A549 (cell line): ENCODE data around the gene ARL6IP5.

ENCODE experiments used
- MAX ChIP-seq: IDR thresholded peaks from 2 replicates; pipeline ENCODE4 v1.6.1; 2012
- POLR2A ChIP-seq: IDR thresholded peaks from 2 replicates; pipeline ENCODE4 v1.6.1; 2012; ENCODE audit warnings: mild to moderate bottlenecking, low read length
- RAD21 ChIP-seq, 2 experiments: fragments of >200 bp in 1 of 2; sonication (Bioruptor Twin) in 1 of 2; formaldehyde crosslinking in 1 of 2; IDR thresholded peaks in 1 of 2; conservative IDR thresholded peaks in 1 of 2; 2 replicates in 1 of 2; 3 replicates in 1 of 2; pipeline ENCODE4 v1.6.1; 2012 to 2018; ENCODE audit warnings: inconsistent platforms in 1 of 2
- TF ChIP-seq, protein P1 (sequence below): fragments of >200 bp; sonication (Bioruptor Twin); formaldehyde crosslinking; IDR thresholded peaks from 3 replicates; pipeline ENCODE4 v1.5.1; 2016

DNA sequence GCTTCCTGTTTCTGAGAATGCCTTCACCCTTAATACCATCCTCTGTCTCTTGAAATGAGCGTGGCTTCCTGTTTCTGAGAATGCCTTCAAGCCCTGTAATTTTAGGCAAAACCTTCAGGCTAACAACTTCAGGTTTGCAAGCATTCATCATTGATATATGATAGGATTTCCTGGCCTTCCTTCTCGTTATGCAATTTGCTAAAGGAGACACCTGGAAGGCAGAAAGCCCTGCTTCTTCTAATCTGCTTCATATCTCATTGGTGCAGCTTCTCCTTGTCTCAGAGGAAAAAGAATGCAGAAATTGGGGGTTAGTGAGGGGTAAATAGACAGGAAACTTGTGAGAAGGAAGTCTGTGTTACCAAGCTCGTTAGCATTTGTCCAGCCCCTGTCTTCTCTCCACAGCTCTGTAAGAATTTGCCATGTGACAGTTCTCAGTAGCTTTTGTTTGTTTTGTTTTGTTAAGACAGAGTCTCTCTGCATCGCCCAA, 7.3 kb downstream of the ARL6IP5 start:
- TF ChIP-seq POLR2A (no peak), RAD21 (conservative IDR thresholded peaks at IDR 0.05 in 1 of 2, IDR thresholded peaks at IDR 0.05 in 1 of 2) (no peak), MAX (no peak)
- TF ChIP-seq, protein P1, sequence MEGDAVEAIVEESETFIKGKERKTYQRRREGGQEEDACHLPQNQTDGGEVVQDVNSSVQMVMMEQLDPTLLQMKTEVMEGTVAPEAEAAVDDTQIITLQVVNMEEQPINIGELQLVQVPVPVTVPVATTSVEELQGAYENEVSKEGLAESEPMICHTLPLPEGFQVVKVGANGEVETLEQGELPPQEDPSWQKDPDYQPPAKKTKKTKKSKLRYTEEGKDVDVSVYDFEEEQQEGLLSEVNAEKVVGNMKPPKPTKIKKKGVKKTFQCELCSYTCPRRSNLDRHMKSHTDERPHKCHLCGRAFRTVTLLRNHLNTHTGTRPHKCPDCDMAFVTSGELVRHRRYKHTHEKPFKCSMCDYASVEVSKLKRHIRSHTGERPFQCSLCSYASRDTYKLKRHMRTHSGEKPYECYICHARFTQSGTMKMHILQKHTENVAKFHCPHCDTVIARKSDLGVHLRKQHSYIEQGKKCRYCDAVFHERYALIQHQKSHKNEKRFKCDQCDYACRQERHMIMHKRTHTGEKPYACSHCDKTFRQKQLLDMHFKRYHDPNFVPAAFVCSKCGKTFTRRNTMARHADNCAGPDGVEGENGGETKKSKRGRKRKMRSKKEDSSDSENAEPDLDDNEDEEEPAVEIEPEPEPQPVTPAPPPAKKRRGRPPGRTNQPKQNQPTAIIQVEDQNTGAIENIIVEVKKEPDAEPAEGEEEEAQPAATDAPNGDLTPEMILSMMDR, result no peak
